ENCODE results near the gene CELSR3.
A peak's percentile ranks its signal among the peaks of the same experiment; 100 is the strongest.

The CELSR3 gene

DNA sequence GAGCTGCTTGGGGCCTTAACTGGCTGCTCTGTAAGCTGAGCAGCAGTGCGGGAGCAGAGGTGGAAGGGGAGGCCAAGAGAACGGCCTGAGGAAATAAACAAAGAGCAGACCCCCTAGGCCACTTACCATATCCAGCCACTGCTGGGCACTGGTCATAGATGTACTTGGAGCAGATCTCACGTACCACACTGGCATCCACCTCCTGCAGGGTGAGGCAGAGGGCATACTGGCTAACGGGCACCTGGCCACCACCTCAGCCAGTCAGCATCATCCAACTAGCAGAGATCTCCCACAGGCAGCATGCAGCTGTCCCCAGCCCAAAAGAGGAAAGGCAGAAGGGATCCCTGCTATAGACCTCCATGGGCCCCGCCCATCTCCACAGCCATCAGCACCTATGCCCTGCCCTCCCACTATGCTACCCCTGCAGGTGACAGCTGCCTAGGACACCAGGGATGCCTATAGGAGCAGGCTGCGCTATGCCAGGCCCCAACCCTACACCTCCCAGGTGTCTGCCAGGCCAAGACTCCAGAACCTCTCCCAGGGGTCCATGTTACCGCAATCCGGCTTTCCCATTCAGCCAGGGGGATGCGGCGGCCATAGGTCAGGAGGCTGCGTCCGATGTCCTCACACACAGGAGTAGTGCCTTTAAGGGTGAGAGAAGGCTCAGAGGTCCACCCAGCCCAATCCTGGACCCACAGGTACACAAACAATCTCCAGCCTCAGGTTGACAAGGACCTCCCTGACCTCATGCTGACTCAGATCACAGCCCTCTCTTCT, 63.0 kb downstream of the CELSR3 start:
- no peak for DNase-seq

DNA sequence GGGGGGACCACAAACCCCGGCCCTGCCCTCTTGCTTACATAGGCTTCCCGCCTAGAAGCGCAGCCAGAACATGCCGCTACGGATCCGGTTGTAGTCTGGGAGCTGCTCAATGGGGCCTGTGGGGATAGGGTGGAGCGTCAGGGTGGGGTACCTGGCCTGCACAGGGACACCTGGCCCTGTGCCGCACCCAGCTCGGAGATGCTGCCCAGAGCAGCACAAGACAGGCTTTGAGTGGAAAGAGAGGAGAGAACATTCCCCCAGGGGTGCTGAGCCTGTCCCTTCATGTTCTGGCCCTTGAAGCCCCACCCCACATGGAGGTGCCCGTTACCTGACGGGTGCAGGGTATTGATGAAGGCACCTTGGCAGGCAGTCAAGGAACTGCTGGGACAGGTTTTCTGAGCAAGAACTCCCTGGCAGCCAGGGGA, 63.6 kb downstream of the CELSR3 start:
- DNase-seq: no peak

DNA sequence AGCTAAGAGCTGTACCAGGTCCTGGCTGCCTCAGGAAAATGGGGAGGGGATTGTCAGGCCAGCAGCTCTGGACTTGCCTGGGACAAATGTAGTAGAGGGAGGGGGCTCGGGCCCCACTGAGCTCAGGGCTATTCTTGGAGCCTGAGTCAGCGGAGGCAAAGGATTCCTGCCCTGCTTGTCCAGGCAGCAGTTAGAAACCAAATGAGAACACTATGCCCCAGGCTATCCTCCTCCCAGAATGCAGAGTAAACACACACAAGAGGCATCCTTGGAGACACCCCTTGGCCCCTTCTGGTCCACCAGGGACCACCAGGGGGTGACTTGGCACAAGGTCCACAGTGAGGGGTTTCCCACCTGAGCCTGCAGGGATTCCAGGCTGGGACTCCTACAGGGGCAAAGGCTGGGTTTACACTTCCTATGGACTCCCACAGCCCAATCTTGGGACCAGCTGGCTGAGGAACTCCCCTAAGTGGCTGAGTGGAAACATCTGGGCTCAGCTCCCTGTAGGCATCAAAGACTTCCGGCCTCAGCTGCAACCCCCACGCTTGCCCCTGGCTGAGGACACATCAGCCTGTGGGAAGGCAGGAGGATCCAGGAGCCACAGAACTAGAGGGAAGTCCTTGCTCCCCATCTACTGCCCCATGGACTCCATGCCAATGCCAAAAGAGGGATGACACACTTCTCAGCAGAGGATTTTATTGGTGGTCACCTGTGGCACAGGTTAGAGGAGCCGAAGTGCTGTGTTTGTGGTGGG, 64.2 kb downstream of the CELSR3 start:
- peak; percentile 97 for DNase-seq

DNA sequence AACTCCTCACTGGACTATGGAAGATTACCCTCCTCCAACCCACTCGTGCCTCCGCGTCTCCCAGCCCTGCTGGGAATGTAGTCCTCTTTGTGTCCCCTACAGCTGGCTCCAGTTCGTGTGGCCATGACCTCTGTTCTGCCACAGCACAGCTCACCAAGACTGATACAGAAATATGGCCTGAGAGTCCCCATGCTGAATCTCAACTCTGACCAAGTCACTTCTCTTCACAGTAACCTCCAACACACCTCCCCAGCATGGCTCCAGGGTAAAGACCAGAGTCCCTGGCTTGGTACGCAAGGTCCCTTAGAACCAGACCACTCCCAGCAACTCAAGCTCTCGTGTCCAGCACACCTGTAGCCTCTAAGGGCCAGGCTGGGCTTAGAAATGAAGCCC, 65.3 kb downstream of the CELSR3 start:
- no peak for DNase-seq

DNA sequence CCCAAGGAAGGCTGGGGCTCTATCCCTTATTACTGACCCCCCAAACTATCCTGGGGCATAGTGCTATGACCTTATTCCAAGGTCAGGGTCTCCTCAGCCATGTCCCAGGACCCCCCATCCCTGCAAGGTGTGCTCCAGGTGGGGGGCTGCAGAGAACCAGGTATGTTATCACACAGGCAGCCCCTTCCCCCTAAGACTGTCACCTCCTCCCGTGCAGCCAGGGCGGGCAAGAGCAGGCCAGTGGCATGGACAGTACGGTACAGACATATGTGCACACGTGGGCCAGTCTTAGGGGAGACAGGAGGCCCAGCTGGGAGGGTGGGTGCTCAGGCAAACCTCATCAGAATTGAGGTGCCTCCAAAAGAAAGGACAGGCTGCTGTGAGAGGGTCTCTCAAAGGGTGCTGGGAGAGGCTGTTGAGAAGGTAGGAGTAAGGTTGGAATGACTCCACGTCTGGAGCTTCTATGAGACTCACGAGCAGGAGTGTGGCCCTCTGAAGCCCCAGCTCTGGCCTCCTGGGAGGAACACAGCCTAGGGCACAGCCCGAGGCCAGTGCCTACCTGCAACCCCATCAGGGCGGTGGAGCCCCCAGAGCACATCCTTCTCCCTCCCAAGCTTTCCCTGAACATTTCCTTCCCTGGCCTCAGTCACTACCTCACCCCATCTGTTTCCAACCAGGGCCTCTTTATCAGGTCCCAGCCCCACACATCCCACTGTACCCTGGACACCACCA, 65.8 kb downstream of the CELSR3 start:
- no peak for DNase-seq

DNA sequence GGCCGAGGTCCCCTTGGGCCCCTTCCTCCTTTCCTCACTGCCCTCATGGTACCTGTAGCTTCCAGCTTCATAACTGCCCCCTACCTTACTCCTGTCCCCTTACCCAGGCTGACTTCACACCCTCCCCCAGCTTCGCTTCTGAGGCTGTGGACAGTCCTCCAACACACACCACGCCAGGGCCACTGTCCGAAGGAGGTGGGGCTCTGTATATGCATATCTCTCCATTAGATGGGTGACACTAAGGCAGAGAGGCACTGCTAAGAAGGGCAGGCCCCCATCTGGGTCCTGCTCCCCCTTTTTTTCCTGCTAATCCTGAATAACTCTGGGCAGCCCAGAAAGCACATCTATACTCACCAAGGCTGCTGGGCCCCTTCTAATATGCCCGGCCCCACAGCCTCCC, 66.5 kb downstream of the CELSR3 start:
- no peak for DNase-seq

DNA sequence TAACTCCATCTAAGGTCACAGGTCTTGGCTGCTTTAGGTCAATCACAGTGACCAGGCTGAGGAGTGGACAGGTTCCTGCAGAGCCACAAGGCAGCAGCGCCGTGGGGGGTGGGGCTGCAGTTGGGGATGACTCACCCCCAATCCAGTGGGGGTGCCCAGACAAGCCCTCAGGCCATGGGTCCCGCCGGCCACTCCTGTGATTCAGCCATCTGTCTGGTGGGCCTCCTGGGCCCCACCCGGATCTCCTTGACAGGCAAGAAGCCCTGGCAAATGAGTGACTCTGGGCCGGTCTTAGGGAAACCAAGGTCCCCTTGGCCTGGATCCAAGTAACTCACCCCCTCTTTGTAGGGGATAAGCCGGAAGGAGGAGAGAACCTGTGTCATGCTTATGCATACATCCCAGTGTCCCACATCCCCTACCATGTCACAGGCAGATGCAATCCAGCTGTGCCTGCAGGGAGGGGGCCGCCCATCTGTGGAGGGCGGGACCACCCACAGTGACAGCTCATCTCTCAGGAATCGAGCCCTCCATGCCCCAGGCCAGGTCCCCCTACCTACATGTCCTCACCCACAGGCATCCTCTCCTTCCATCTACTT, 67.1 kb downstream of the CELSR3 start:
- peak; percentile 98 for DNase-seq

DNA sequence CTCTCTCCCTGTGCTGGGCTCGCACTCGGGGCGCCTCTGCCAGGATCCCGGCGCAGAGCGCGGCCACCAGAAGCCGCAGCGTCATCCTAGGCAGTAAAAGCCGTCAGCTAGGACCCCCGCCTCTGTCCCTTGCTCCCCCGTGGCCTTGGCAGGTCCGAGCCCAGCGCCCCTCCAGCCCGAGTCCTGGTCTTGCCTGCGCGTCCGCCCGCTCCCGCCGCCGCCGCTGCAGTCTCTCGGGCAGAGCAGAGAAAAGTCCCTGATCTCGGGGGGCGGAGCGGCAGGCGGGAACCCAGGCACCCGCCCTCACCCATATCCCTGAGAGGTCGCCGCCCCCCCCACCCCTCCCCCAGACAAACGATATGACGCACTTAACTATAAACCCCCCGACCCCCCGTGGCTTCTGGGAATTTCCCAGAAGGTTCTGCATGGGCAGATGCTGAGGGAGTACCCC, 67.6 kb downstream of the CELSR3 start, which contains the start of gene COL7A1:
COL7A1 (minus strand) TSS at position 255 of the 451 bp plus-strand sequence; CDS start at position 85, 170 bp downstream.
- DNase-seq: no peak

DNA sequence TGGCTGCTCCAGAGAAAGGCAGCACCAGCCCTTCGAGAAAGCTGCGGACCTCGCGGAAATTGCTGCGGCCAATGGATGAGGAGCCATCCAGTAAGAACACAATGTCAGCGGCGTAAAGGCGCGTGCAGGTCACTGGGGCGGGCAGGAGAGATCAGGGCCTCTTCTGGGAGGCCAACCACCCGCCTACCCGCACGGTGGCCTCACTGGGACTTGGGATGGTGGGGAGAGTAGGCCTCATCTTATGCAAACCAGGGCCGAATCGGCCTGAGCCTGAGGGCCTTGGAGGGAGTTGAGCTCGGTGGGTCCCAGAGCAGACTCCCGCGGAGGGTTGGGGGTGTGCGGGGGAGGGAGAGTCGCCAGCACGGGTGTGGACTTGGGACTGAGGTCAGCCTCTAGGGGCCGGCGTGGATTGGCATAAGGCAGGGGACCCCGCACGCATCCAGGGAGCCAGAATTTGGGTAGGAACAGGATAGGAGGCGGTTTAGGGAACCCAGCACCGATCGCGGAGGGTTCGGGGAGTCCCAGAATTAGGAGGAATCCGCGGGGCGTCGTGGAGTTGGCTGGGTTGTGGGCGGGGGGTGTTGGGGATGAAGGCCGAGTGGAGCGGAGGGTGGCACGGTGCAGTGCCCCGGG, 68.2 kb downstream of the CELSR3 start:
- peak; percentile 21 for DNase-seq

DNA sequence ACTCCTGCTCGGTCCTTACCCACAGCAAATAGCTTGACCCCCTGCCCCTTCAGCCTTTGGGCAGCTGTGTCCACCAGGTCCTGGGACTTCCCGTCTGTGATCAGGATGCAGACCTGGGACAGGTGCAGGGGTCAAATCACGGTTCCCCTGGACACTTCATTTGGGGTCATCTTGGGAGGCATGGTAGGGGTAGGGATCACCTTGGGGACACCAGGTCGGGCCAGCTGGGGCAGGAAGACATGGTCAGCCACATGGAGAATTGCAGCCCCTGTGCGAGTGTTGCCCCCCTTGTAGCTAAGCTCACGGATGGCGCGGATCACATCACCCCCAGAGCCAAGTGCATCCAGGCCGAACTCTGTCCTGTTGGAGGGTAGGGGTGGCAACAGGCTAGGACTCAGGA, 69.3 kb downstream of the CELSR3 start:
- DNase-seq: no peak

DNA sequence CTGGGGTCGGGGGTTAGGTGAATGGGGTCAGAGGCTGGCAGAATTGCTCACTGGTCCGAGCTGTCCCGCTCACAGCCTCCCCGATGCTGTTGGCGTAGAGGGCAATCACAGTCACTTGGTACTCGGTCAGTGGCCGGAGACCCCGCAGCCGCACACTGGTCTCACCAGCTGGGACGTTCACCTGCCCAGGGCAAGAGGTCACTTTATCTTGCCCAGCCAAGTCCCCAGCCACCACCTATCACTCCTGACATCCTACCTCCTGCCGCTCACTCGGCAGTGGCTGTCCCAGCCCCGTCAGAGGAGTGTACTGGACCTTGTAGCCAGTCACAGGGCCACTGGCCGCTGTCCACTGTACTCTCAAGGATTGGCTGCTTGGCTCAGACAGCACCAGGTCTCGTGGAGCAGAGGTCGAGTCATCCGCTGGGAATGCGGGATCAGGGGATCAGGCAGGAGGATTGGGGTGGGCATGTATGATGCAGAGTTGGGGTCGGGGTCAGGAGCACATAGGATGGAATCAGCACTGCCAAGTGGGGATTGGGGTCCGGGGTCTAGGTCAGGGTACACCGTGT, 70.1 kb downstream of the CELSR3 start:
- no peak for DNase-seq

DNA sequence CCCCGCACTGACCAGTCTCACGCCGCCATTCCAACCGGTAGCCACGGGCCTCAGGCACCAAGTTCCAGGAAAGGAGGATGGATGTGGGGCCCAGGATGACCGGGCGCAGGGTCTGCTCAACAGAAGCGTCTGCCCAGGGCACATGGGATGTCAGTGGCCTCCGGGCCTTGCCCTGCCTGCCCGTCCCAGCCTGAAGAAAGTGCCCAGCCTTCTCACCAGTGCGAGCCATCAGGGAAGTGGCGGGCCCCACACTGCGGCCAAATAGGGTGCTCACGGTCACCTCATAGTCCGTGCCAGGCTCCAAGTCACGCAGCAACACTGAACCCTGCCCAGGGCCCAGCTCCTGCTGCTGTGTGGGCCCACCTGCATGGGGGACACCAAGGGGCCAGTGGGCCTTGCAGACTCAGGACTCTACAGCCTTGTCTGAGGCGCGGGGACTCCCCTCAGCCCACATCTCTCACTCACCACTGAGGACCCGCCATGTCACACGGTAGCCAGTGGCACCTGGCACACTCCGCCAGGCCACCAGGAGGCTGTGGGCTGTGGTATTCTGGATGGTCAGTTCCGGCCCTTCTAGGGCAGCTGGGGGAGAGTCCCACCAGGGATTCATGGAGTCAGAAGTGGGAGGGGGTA, 70.7 kb downstream of the CELSR3 start:
- DNase-seq: no peak

DNA sequence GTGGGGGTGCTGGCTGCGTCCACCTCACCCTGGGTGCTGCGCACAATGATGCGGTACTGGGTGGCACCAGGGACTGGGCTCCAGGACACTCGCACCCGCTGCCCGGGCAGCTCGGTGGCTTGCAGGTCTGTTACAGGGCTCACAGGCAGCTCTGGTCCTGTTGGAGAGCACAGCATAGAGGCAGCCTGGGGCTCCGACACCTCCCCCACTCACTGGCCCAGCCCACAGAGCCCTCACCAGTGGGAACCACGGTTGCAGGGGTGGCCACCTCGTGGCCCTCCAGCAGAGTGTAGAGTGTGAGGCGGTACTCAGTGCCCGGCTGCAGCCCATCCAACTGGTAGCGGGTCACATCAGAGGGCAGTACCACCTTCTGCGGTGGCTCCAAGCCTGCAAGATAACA, 71.2 kb downstream of the CELSR3 start:
- DNase-seq: no peak

DNA sequence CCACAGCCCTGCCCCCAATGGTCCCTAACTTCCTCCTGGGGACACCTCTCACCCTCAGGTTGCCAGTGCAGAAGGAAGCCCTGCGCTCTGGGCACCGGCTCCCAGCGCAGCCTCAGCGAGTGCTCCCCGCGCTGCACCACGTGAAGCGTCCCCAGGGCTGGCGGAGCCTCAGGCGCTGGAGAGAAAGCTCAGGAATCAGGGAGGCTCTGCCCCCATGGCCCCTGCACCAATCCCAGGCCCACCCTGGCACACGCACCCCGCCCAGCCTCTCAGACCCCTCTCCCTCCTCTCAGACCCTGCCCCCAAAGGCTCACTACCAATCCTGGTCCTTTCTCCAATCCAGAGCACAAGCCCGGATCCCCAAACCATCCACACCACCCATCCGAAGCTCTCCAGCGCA, 74.5 kb downstream of the CELSR3 start:
- no peak for DNase-seq

DNA sequence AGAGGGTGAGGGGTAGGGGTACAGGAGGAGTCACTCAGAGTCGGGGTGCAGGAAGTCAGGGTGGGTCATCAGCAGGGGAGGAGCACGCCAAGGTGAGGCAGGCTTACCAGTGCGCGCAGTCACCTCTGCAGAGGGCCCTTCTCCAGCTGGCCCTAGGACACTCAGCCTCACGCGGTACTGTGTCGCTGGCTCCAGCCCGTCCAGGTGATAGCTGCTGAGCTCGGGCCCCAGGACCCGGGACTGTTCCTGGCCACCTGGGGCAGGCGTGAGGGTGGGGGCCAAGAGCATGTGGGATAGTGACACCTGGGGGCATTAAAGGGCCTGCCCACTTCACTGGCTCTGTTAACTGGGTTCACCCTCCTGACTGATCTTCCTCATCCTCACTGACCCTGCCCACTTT, 75.0 kb downstream of the CELSR3 start:
- no peak for DNase-seq

All from HCEC 1CT (cell line).